NOMO-1 (cell line): Measurements from ENCODE around the gene REV3L.
"Not testable (repeated sequence)": the region's sequence is repeated elsewhere in the genome, so short reads cannot be mapped to it uniquely, and the experiment has no call there.

Source experiments
- DNase-seq, 2 experiments: peaks; one replicate each; lab custom pipeline; 2025; ENCODE audit not compliant: unreplicated experiment in 2 of 2; lab: John Stamatoyannopoulos, UW

The REV3L gene

GRCh38 chr6:111482959-111483735 lies at the start of gene REV3L:
Gene REV3L (minus strand): TSS chr6:111483218. CDS start chr6:111482888, 330 bp downstream.
- peak; percentile 50 to 63 for DNase-seq

GRCh38 chr6:111531185-111531584 lies 48.2 kb upstream of the REV3L start:
- DNase-seq: no peak

- no peak for DNase-seq
Measured at GRCh38 chr6:111530667-111531066, 47.6 kb upstream of the REV3L start.

- no peak for DNase-seq
Measured at GRCh38 chr6:111530218-111530617, 47.2 kb upstream of the REV3L start.

- no peak for DNase-seq
Measured at GRCh38 chr6:111527367-111527766, 44.3 kb upstream of the REV3L start.

GRCh38 chr6:111524735-111525134 lies 41.7 kb upstream of the REV3L start:
- no peak for DNase-seq

GRCh38 chr6:111524252-111524651 lies 41.2 kb upstream of the REV3L start:
- no peak for DNase-seq

GRCh38 chr6:111523484-111524167 lies 40.6 kb upstream of the REV3L start:
- no peak for DNase-seq

GRCh38 chr6:111522393-111523020 lies 39.5 kb upstream of the REV3L start:
- DNase-seq: no peak

GRCh38 chr6:111521497-111522270 lies 38.7 kb upstream of the REV3L start:
- DNase-seq: no peak

GRCh38 chr6:111520524-111520923 lies 37.5 kb upstream of the REV3L start:
- no peak for DNase-seq

- no peak for DNase-seq
Measured at GRCh38 chr6:111517965-111518364, 34.9 kb upstream of the REV3L start.

GRCh38 chr6:111515259-111515658 lies 32.2 kb upstream of the REV3L start:
- DNase-seq: no peak

- not testable (repeated sequence) for DNase-seq
Measured at GRCh38 chr6:111514531-111514930, 31.5 kb upstream of the REV3L start.

- DNase-seq: not testable (repeated sequence)
Measured at GRCh38 chr6:111507219-111507618, 24.2 kb upstream of the REV3L start.

- not testable (repeated sequence) for DNase-seq
Measured at GRCh38 chr6:111505498-111505897, 22.5 kb upstream of the REV3L start.

- no peak for DNase-seq
Measured at GRCh38 chr6:111503660-111504059, 20.6 kb upstream of the REV3L start.

GRCh38 chr6:111503194-111503593 lies 20.2 kb upstream of the REV3L start:
- DNase-seq: no peak

GRCh38 chr6:111502154-111502553 lies 19.1 kb upstream of the REV3L start:
- no peak for DNase-seq

- DNase-seq: no peak
Measured at GRCh38 chr6:111499269-111499793, 16.3 kb upstream of the REV3L start.
